GM23338 (cell line): ENCODE measurements around the gene GREB1L. TPM values are rescaled to one million over a fixed set of nuclear protein-coding genes. Genes with fewer than 3 reads are reported as not detected.

Experiments used
- ATAC-seq: fragments of 200-7000 bp; cut with Tn5 transposase; 3 replicates; pipeline ENCODE4 v1.9.1; 2020
- DNase-seq: peaks from one replicate; pipeline ENCODE4 v3.0.0-alpha.2; 2015; ENCODE audit warnings: low spot score
- H2AFZ ChIP-seq: fragments of 200-600 bp; sonication (generic); 2 replicates; pipeline ENCODE4 v1.8.0; 2016; ENCODE audit warnings: antibody characterized with exemption, mild to moderate bottlenecking, moderate library complexity
- H3F3A ChIP-seq: fragments of 200-600 bp; sonication (generic); replicated peaks from 2 replicates; pipeline ENCODE4 v1.8.0; 2017; ENCODE audit warnings: antibody characterized with exemption, mixed run types, low read depth
- H3K27ac ChIP-seq: fragments of 200-600 bp; sonication (generic); 2 replicates; pipeline ENCODE4 v1.6.1; 2016; ENCODE audit warnings: low read depth
- H3K27me3 ChIP-seq: fragments of 200-600 bp; sonication (generic); 2 replicates; pipeline ENCODE4 v1.8.0; 2016; ENCODE audit warnings: mild to moderate bottlenecking, mixed run types, moderate library complexity; ENCODE audit not compliant: insufficient read depth
- H3K36me3 ChIP-seq: fragments of 200-600 bp; sonication (generic); 2 replicates; pipeline ENCODE4 v1.8.0; 2016; ENCODE audit warnings: mild to moderate bottlenecking; ENCODE audit not compliant: insufficient read depth
- H3K4me1 ChIP-seq: fragments of 200-600 bp; sonication (generic); 2 replicates; pipeline ENCODE4 v1.8.0; 2016; ENCODE audit warnings: mild to moderate bottlenecking, moderate library complexity; ENCODE audit not compliant: insufficient read depth
- H3K4me2 ChIP-seq: fragments of 200-600 bp; sonication (generic); 2 replicates; pipeline ENCODE4 v1.7.1; 2017; ENCODE audit warnings: mixed run types
- H3K4me3 ChIP-seq: fragments of 200-600 bp; sonication (generic); 2 replicates; pipeline ENCODE4 v1.6.1; 2016; ENCODE audit warnings: mixed run types
- H3K79me2 ChIP-seq: fragments of 200-600 bp; sonication (generic); replicated peaks from 2 replicates; pipeline ENCODE4 v1.8.0; 2017; ENCODE audit warnings: mild to moderate bottlenecking; ENCODE audit not compliant: insufficient read depth
- H3K9me2 ChIP-seq: fragments of 200-600 bp; sonication (generic); 2 replicates; pipeline ENCODE4 v1.8.0; 2017; ENCODE audit not compliant: insufficient read depth
- H4K20me1 ChIP-seq: fragments of 200-600 bp; sonication (generic); replicated peaks from 2 replicates; pipeline ENCODE4 v1.8.0; 2017; ENCODE audit warnings: mild to moderate bottlenecking; ENCODE audit not compliant: insufficient read depth
- H3K27ac Mint-ChIP-seq: 2 replicates; pipeline ENCODE4 v1.8.0; 2020; ENCODE audit warnings: inconsistent platforms, mild to moderate bottlenecking, moderate library complexity, mixed read lengths
- H3K27me3 Mint-ChIP-seq: 3 replicates; pipeline ENCODE4 v1.8.0; 2022; ENCODE audit warnings: low read depth, mild to moderate bottlenecking, moderate library complexity, mixed read lengths, inconsistent platforms; ENCODE audit not compliant: insufficient read depth, poor library complexity
- H3K36me3 Mint-ChIP-seq: 3 replicates; pipeline ENCODE4 v1.8.0; 2021; ENCODE audit warnings: low read depth, mild to moderate bottlenecking, inconsistent platforms, moderate library complexity, mixed read lengths
- H3K4me1 Mint-ChIP-seq: 3 replicates; pipeline ENCODE4 v1.8.0; 2020; ENCODE audit warnings: mild to moderate bottlenecking, inconsistent platforms, mixed read lengths
- H3K4me3 Mint-ChIP-seq: 3 replicates; pipeline ENCODE4 v1.8.0; 2021; ENCODE audit warnings: moderate library complexity, mild to moderate bottlenecking, inconsistent platforms, mixed read lengths
- H3K9me3 Mint-ChIP-seq: 3 replicates; pipeline ENCODE4 v1.8.0; 2020; ENCODE audit warnings: moderate library complexity, mild to moderate bottlenecking, inconsistent platforms, mixed read lengths
- CREB1 ChIP-seq: fragments of 250-450 bp; sonication (Bioruptor Pico); IDR thresholded peaks from 2 replicates; pipeline ENCODE4 v1.5.0; 2020; ENCODE audit warnings: low read depth, mild to moderate bottlenecking, moderate library complexity
- CTCF ChIP-seq, 2 experiments: fragments of 200-600 bp in 1 of 2; sonication (generic) in 1 of 2; conservative IDR thresholded peaks; 2 replicates each; pipeline versions ENCODE4 v1.5.1 to v1.6.1; 2016 to 2017; ENCODE audit warnings: antibody characterized with exemption in 2 of 2, low read depth in 2 of 2, mild to moderate bottlenecking in 2 of 2, moderate library complexity in 1 of 2
- EZH2 ChIP-seq: fragments of 200-600 bp; sonication (generic); IDR thresholded peaks from one replicate; pipeline ENCODE4 v1.8.0; 2017; ENCODE audit warnings: antibody characterized with exemption, mild to moderate bottlenecking, low read depth; ENCODE audit not compliant: unreplicated experiment
- EZH2phosphoT487 ChIP-seq: fragments of 200-600 bp; sonication (generic); IDR thresholded peaks from one replicate; pipeline ENCODE4 v1.8.1; 2018; ENCODE audit warnings: antibody characterized with exemption; ENCODE audit not compliant: unreplicated experiment
- JUNB ChIP-seq: IDR thresholded peaks from one replicate; pipeline ENCODE4 v1.6.1; 2016; ENCODE audit warnings: antibody characterized with exemption; ENCODE audit not compliant: unreplicated experiment
- NANOG ChIP-seq: IDR thresholded peaks from 2 replicates; pipeline ENCODE4 v1.6.1; 2016; ENCODE audit warnings: antibody characterized with exemption, borderline replicate concordance
- POLR2AphosphoS5 ChIP-seq: IDR thresholded peaks from 2 replicates; pipeline ENCODE4 v1.6.1; 2016; ENCODE audit warnings: antibody characterized with exemption, low read depth
- ZNF114 ChIP-seq: fragments of 250-450 bp; sonication (Bioruptor Pico); IDR thresholded peaks from 2 replicates; pipeline ENCODE4 v1.5.0; 2020; ENCODE audit warnings: mild to moderate bottlenecking, moderate library complexity
- polyA plus RNA-seq: library from polyadenylated mRNA; unstranded; fragments of >200 nt; fragmentation: Nextera tagmentation; extraction: Ambion mirVana; gene quantifications from 2 replicates; pipeline ENCODE4 v1.2.1, GENCODE V29; 2016
- total RNA-seq: library from RNA; depleted of rRNA; stranded (reverse); fragments of >200 nt; shearing (Covaris generic); gene quantifications from 2 replicates; pipeline ENCODE4 v1.2.3, GENCODE V29; 2014
- TF ChIP-seq, protein P1 (sequence below): IDR thresholded peaks from 2 replicates; pipeline ENCODE4 v1.6.1; 2016; ENCODE audit warnings: antibody characterized with exemption
- TF ChIP-seq, protein P2 (sequence below): fragments of 250-450 bp; sonication (Bioruptor Pico); IDR thresholded peaks from 2 replicates; pipeline ENCODE4 v1.5.0; 2020; ENCODE audit warnings: mild to moderate bottlenecking, moderate library complexity

Gene GREB1L
- total and polyA plus RNA-seq, 2 experiments from 2014 or later: 0.03 to 0.29 TPM

GRCh38 chr18:21456428-21457178 is 214.6 kb downstream of the GREB1L start:
- Histone ChIP-seq H2AFZ (no peak overlapping the region), H3F3A (no peaks in the 10 kb centered on the region), H3K9me2 (no peaks in the 10 kb centered on the region), H3K79me2 (no peaks in the 10 kb centered on the region), H4K20me1 (no peaks in the 10 kb centered on the region), H3K4me2 (no peak overlapping the region), H3K4me1 (no peaks in the 10 kb centered on the region), H3K27ac (no peak overlapping the region), H3K4me3 (no peak overlapping the region), H3K27me3 (no peaks in the 10 kb centered on the region), H3K36me3 (no peaks in the 10 kb centered on the region)
- DNase-seq (no peak), ATAC-seq (no peak)
- no peaks in the 10 kb centered on the region for H3K9me3 Mint-ChIP-seq
- TF ChIP-seq CREB1 (no peak), POLR2AphosphoS5 (no peak), CTCF (conservative IDR thresholded peaks at IDR 0.05; ENCODE audit: low read depth in 2 of 2) (no peak), ZNF114 (CRISPR knock-in tag) (no peak)
- TF ChIP-seq, protein P1, sequence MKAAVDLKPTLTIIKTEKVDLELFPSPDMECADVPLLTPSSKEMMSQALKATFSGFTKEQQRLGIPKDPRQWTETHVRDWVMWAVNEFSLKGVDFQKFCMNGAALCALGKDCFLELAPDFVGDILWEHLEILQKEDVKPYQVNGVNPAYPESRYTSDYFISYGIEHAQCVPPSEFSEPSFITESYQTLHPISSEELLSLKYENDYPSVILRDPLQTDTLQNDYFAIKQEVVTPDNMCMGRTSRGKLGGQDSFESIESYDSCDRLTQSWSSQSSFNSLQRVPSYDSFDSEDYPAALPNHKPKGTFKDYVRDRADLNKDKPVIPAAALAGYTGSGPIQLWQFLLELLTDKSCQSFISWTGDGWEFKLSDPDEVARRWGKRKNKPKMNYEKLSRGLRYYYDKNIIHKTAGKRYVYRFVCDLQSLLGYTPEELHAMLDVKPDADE: no peak
- no peak overlapping the region for H3K4me3 Mint-ChIP-seq
- H3K36me3 Mint-ChIP-seq: no peaks in the 10 kb centered on the region
- H3K27ac Mint-ChIP-seq: no peak overlapping the region
- H3K27me3 Mint-ChIP-seq: peaks cover 3% of the 10 kb centered on the region
- peaks cover 4% of the 10 kb centered on the region; the same call in 2 of the 3 replicates for H3K4me1 Mint-ChIP-seq

GRCh38 chr18:21457179-21457535 is 215.1 kb downstream of the GREB1L start:
- Mint-ChIP-seq H3K9me3 (no peaks in the 10 kb centered on the region), H3K27me3 (peaks cover 3% of the 10 kb centered on the region), H3K4me3 (no peak overlapping the region), H3K27ac (no peak overlapping the region), H3K4me1 (peaks cover 4% of the 10 kb centered on the region; the same call in 2 of the 3 replicates), H3K36me3 (no peaks in the 10 kb centered on the region)
- no peaks in the 10 kb centered on the region for H3K4me1 ChIP-seq
- H3K4me3 ChIP-seq: no peak overlapping the region
- H3K27ac ChIP-seq: no peak overlapping the region
- H3K79me2 ChIP-seq: no peaks in the 10 kb centered on the region
- no peaks in the 10 kb centered on the region for H3F3A ChIP-seq
- no peaks in the 10 kb centered on the region for H3K36me3 ChIP-seq
- DNase-seq (no peak), ATAC-seq (no peak)
- TF ChIP-seq EZH2phosphoT487 (no peak), NANOG (no peak), CTCF (conservative IDR thresholded peaks at IDR 0.05; ENCODE audit: low read depth in 2 of 2) (no peak), POLR2AphosphoS5 (no peak), JUNB (no peak), EZH2 (no peak)
- TF ChIP-seq, protein P2, sequence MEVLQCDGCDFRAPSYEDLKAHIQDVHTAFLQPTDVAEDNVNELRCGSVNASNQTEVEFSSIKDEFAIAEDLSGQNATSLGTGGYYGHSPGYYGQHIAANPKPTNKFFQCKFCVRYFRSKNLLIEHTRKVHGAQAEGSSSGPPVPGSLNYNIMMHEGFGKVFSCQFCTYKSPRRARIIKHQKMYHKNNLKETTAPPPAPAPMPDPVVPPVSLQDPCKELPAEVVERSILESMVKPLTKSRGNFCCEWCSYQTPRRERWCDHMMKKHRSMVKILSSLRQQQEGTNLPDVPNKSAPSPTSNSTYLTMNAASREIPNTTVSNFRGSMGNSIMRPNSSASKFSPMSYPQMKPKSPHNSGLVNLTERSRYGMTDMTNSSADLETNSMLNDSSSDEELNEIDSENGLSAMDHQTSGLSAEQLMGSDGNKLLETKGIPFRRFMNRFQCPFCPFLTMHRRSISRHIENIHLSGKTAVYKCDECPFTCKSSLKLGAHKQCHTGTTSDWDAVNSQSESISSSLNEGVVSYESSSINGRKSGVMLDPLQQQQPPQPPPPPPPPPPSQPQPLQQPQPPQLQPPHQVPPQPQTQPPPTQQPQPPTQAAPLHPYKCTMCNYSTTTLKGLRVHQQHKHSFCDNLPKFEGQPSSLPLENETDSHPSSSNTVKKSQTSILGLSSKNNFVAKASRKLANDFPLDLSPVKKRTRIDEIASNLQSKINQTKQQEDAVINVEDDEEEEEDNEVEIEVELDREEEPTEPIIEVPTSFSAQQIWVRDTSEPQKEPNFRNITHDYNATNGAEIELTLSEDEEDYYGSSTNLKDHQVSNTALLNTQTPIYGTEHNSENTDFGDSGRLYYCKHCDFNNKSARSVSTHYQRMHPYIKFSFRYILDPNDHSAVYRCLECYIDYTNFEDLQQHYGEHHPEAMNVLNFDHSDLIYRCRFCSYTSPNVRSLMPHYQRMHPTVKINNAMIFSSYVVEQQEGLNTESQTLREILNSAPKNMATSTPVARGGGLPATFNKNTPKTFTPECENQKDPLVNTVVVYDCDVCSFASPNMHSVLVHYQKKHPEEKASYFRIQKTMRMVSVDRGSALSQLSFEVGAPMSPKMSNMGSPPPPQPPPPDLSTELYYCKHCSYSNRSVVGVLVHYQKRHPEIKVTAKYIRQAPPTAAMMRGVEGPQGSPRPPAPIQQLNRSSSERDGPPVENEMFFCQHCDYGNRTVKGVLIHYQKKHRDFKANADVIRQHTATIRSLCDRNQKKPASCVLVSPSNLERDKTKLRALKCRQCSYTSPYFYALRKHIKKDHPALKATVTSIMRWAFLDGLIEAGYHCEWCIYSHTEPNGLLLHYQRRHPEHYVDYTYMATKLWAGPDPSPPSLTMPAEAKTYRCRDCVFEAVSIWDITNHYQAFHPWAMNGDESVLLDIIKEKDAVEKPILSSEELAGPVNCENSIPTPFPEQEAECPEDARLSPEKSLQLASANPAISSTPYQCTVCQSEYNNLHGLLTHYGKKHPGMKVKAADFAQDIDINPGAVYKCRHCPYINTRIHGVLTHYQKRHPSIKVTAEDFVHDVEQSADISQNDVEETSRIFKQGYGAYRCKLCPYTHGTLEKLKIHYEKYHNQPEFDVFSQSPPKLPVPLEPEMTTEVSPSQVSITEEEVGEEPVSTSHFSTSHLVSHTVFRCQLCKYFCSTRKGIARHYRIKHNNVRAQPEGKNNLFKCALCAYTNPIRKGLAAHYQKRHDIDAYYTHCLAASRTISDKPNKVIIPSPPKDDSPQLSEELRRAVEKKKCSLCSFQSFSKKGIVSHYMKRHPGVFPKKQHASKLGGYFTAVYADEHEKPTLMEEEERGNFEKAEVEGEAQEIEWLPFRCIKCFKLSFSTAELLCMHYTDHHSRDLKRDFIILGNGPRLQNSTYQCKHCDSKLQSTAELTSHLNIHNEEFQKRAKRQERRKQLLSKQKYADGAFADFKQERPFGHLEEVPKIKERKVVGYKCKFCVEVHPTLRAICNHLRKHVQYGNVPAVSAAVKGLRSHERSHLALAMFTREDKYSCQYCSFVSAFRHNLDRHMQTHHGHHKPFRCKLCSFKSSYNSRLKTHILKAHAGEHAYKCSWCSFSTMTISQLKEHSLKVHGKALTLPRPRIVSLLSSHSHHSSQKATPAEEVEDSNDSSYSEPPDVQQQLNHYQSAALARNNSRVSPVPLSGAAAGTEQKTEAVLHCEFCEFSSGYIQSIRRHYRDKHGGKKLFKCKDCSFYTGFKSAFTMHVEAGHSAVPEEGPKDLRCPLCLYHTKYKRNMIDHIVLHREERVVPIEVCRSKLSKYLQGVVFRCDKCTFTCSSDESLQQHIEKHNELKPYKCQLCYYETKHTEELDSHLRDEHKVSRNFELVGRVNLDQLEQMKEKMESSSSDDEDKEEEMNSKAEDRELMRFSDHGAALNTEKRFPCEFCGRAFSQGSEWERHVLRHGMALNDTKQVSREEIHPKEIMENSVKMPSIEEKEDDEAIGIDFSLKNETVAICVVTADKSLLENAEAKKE: no peak
- H4K20me1 ChIP-seq: no peaks in the 10 kb centered on the region
- H2AFZ ChIP-seq: no peak overlapping the region
- no peaks in the 10 kb centered on the region for H3K27me3 ChIP-seq
- no peak overlapping the region for H3K4me2 ChIP-seq
- H3K9me2 ChIP-seq: no peaks in the 10 kb centered on the region
